SKM-1 (cell line): ENCODE measurements around the gene ANO10.

Experiments
- DNase-seq: peaks from one replicate; lab custom pipeline; 2025; ENCODE audit not compliant: unreplicated experiment; lab: John Stamatoyannopoulos, UW

The ANO10 gene

GRCh38 chr3:43326891-43327581 is 294.8 kb downstream of the ANO10 start:
- no peak for DNase-seq

- no peak for DNase-seq
Observed at GRCh38 chr3:43323541-43323940, 298.3 kb downstream of the ANO10 start.

GRCh38 chr3:43320288-43320687 is 301.5 kb downstream of the ANO10 start:
- no peak for DNase-seq

GRCh38 chr3:43319794-43320193 is 302.0 kb downstream of the ANO10 start:
- DNase-seq = no peak

- no peak for DNase-seq
Observed at GRCh38 chr3:43319376-43319775, 302.4 kb downstream of the ANO10 start.

GRCh38 chr3:43317461-43318316 is 304.1 kb downstream of the ANO10 start:
- DNase-seq = no peak

GRCh38 chr3:43316783-43317460 is 304.9 kb downstream of the ANO10 start:
- no peak for DNase-seq
